Uterus (tissue), 2 donors: Measurements from ENCODE around the gene EVC2.

Experiments
- CTCF ChIP-seq, 4 experiments: fragments of 200-600 bp in 2 of 4; fragments of 450-650 bp in 2 of 4; sonication (generic) in 2 of 4; IDR thresholded peaks; one replicate each; pipeline ENCODE4 v1.5.1; 2016 to 2019; ENCODE audit warnings: antibody characterized with exemption in 4 of 4, mild to moderate bottlenecking in 2 of 4, moderate library complexity in 1 of 4
- POLR2A ChIP-seq, 2 donors: fragments of 450-650 bp; IDR thresholded peaks; one replicate each; pipeline ENCODE4 v1.6.1; 2016; ENCODE audit warnings: antibody characterized with exemption in 2 of 2, mild to moderate bottlenecking in 1 of 2, moderate library complexity in 1 of 2

DNA sequence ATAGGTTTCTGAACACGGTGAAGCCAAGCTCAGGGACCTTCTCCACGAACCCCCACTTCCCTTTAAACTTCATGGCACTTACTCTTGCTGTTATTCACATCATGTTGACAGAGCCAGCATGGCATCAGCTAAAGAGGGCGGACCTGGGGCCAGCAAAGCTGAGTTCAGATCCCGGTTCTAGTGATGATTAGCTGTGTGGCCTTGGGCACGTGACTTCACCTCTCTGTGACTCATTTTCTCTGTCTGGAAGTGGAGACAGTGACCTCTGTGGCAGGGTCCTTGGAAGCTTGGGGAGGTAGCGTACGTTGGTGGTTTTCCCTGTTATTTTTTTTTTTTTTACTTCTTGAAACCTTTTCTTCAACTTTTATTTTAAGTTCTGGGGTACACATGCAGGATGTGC, 16.0 kb upstream of the EVC2 start:
- TF ChIP-seq CTCF (IDR thresholded peaks at IDR 0.05) (no peak), POLR2A (IDR thresholded peaks at IDR 0.05) (no peak)
